Effector memory CD4-positive, alpha-beta T cell (primary cell): ENCODE data around the gene GGTA1.
"Not testable (repeated sequence)": the region's sequence is repeated elsewhere in the genome, so short reads cannot be mapped to it uniquely, and the experiment has no call there.

Experiments
- DNase-seq, 3 donors: peaks; one replicate each; pipeline ENCODE4 v3.0.0-alpha.2; 2020
- H3K27ac ChIP-seq: 2 replicates; pipeline ENCODE4 v1.7.0; 2013; ENCODE audit warnings: mild to moderate bottlenecking, low read length, moderate library complexity; ENCODE audit not compliant: insufficient read depth, poor library complexity, severe bottlenecking
- H3K27me3 ChIP-seq: replicated peaks from 2 replicates; pipeline ENCODE4 v1.7.0; 2013; ENCODE audit warnings: mild to moderate bottlenecking, low read length; ENCODE audit not compliant: insufficient read depth, control insufficient read depth, poor library complexity, severe bottlenecking
- H3K36me3 ChIP-seq: 2 replicates; pipeline ENCODE4 v1.7.0; 2013; ENCODE audit warnings: mild to moderate bottlenecking, low read length, moderate library complexity; ENCODE audit not compliant: control insufficient read depth, insufficient read depth
- H3K4me1 ChIP-seq: 2 replicates; pipeline ENCODE4 v1.7.0; 2013; ENCODE audit warnings: low read length, mild to moderate bottlenecking; ENCODE audit not compliant: control insufficient read depth, insufficient read depth, poor library complexity, severe bottlenecking
- H3K4me3 ChIP-seq: 2 replicates; pipeline ENCODE4 v1.7.0; 2013; ENCODE audit warnings: low read length, low read depth, mild to moderate bottlenecking; ENCODE audit not compliant: insufficient read depth, poor library complexity, severe bottlenecking
- H3K9me3 ChIP-seq: 2 replicates; pipeline ENCODE4 v1.7.0; 2013; ENCODE audit warnings: mild to moderate bottlenecking, low read length, moderate library complexity; ENCODE audit not compliant: control insufficient read depth

The GGTA1 gene

DNA sequence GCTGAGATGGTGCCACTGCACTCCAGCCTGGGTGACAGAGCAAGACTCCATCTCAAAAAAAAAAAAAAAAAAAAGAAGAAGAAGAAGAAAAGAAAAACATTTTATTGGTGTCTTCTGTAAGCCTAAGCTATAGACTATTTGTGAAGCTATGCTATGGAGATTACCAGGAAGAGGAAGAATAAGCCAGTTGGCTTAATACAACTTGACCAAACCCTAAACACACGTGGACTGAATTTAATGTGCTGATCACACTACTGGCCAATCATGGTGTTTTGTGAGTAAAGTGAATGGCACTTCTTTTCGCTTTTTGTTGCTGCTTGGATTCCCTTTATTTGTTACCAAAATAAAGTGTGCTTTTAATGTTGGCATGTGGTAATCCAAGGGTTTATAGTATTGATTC is 49.9 kb downstream of the GGTA1 start:
- no peaks in the 10 kb centered on the region for H3K36me3 ChIP-seq
- DNase-seq, result no peak
- no peaks in the 10 kb centered on the region for H3K27me3 ChIP-seq
- H3K27ac ChIP-seq, result no peak overlapping the region
- H3K4me1 ChIP-seq, result no peaks in the 10 kb centered on the region
- H3K4me3 ChIP-seq, result no peak overlapping the region
- H3K9me3 ChIP-seq, result no peaks in the 10 kb centered on the region

DNA sequence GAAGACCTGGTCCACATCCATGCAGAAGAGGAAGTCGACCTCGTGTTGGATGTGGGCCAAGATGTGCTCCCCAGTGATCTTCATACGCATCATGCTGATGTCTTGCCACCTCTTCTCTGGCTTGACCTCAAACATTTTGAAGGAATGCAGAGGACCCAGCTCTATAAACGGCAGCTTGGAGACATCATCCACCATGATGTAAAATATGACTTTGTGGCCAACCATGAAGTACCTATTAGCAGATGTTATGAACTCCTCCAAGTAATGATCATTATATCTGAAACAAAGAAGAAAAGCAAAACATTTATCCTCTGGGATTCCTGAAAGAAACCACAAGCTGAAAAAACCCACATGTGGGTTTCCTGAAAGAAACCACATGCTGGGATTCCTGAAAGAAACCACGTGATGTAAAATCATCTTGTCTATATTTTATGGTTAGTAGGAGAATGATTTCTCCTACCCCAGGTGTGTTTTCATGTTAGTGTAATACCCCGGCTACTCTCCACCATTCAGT is 52.3 kb downstream of the GGTA1 start:
- no peaks in the 10 kb centered on the region for H3K4me1 ChIP-seq
- no peak overlapping the region for H3K4me3 ChIP-seq
- no peaks in the 10 kb centered on the region for H3K9me3 ChIP-seq
- no peak overlapping the region for H3K27ac ChIP-seq
- no peaks in the 10 kb centered on the region for H3K36me3 ChIP-seq
- H3K27me3 ChIP-seq, result no peaks in the 10 kb centered on the region
- no peak for DNase-seq

DNA sequence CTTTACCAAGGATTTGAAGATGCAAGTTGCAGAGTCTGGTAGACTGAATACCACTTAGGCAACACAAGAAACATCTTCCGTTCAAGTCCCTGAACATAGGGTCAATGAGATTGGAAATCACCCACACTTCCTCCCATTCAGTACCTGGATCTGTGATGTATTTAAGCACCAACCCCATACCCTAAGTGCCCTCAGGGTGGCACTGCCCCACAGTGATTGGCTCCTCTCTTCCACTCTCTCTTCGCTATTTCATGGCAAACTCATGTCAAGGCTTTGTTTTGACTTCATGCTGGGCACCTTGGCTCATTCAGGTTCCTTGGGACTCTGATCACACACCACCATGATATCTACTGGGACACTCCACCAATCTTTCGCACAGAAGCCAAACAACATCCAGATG is 53.7 kb downstream of the GGTA1 start:
- DNase-seq, result no peak
- H3K9me3 ChIP-seq, result no peaks in the 10 kb centered on the region
- H3K36me3 ChIP-seq, result no peaks in the 10 kb centered on the region
- no peaks in the 10 kb centered on the region for H3K4me1 ChIP-seq
- H3K27ac ChIP-seq, result no peak overlapping the region
- H3K27me3 ChIP-seq, result no peaks in the 10 kb centered on the region
- H3K4me3 ChIP-seq, result no peak overlapping the region

DNA sequence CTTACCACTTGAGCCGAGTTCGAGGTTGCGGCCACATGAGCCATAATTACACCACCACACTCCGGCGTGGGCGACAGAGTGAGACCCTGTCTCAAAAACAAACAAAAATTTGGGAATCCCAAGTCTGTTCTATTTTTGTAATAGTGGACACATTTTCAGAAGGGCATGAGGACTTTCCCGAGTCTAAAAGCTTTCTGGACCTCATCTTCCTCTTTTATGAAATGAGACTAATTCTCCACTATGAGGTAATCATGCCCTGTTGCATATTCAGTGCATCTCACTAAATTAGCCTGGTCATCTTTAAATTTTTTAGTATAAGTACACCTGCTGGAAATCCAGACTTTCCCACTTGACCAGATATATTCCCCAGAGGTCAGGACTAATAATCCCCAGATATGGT is 55.7 kb downstream of the GGTA1 start:
- Histone ChIP-seq H3K27me3 (no peaks in the 10 kb centered on the region), H3K4me3 (no peak overlapping the region), H3K36me3 (no peaks in the 10 kb centered on the region), H3K9me3 (no peaks in the 10 kb centered on the region), H3K27ac (no peak overlapping the region), H3K4me1 (no peaks in the 10 kb centered on the region)
- no peak for DNase-seq

DNA sequence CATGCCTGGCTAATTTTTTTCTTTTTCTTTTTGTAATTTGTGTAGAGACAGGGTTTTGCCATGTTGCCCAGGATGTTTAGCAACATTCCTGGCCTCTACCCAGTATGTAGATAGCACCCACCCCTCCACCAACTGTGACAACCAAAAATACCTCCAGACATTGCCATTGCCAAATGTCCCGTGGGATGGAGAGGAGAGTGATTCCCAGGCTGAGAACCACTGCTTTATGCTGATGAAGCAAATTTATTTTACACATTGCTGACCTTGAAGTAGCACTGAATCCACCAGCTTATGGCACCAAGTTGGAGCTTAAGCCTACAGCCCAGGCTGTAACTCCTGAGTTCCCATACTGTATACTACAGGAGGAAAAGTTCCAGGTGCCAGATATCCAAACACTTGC is 58.5 kb downstream of the GGTA1 start:
- H3K9me3 ChIP-seq, result no peaks in the 10 kb centered on the region
- H3K27me3 ChIP-seq, result no peaks in the 10 kb centered on the region
- no peak for DNase-seq

DNA sequence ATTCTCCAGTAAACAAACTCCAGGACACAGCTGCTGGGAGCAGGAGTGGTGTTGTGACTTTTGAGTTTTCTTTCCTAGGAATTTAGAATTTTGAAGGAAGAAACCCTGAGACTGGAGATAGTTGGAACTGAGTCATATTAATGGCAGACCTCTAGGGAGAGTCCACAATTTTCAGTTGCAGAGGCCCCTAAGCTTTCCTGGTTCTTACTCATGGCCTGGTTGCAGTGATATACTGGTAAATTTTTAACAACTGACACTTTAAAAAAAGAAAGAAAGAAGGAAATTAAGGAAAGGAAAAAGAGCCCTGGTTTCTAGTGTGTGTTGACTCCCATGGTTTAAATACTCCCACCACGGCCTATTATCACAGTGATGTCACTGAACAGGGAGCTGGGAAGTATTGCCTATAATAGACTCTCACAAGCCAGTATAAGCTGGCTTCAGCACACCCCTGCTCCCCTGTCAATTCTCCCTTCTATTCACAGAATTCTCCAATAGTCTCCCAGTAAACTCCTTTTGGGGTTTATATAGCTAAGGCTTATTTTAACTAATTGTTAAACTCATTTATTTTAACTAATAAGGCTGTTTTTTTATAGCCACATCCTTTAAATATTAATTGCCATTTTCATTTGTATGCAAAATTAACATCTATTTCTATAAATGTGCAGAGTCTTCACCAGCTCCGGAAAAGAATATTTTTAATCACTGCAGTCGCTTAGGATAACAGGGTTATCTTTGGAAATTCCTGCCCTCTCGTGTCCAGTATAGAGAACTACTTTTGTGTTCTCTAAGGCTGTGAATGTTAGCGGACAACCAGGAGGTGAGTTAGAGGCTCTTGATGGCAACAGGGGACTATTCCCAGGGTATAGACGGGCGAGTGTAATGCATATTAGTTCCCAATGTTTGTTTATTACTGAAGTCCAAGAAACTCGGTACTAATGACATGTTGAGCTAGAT is 59.7 kb downstream of the GGTA1 start:
- H3K36me3 ChIP-seq, result no peaks in the 10 kb centered on the region
- no peak overlapping the region for H3K27ac ChIP-seq
- H3K4me3 ChIP-seq, result no peak overlapping the region
- no peak for DNase-seq
- H3K9me3 ChIP-seq, result no peaks in the 10 kb centered on the region
- H3K4me1 ChIP-seq, result no peaks in the 10 kb centered on the region
- H3K27me3 ChIP-seq, result no peaks in the 10 kb centered on the region

More for the DNA sequence above, 58.5 kb downstream of the GGTA1 start:
- H3K27ac ChIP-seq, result no peak overlapping the region
- no peak overlapping the region for H3K4me3 ChIP-seq
- no peaks in the 10 kb centered on the region for H3K36me3 ChIP-seq
- H3K4me1 ChIP-seq, result no peaks in the 10 kb centered on the region

DNA sequence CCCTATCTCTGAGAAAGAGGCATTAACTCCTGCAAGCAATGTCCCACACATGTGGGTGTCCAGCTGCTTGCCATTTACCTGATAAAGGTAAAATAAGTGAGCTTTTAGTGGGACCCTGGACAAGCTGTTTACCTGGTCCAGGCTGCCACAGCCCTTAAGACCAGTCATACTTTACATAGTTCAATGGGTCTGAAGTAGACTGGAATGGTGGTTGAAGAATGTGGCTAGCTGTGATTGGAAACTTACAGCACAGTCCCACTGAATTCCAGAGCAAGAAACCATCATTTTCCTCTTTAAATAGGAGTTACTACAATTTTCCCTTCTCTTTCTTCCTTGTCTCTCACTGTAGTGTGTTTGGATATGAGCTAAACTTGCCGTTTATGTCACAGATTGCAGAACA is 60.6 kb downstream of the GGTA1 start:
- no peaks in the 10 kb centered on the region for H3K4me1 ChIP-seq
- no peak for DNase-seq
- no peak overlapping the region for H3K27ac ChIP-seq
- H3K27me3 ChIP-seq, result no peaks in the 10 kb centered on the region
- H3K9me3 ChIP-seq, result no peaks in the 10 kb centered on the region
- H3K4me3 ChIP-seq, result no peak overlapping the region
- H3K36me3 ChIP-seq, result no peaks in the 10 kb centered on the region

DNA sequence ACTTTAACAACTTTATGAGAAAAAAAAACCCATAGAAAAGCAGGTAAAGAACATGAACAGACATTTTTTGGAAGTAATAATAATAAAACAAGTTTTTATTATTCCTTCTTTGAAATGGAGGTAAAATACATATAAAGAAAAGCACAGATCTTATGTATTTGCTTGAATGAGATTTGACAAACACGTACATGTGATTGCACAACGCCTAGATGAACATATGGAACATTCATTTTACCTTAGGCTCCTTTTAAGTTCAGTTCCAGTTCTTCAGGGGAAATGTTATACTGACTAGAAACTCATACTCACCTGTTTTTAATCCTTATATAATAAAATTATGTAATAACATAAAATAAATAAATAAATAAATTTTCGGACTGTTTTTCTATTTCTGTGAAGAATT is 61.8 kb downstream of the GGTA1 start:
- H3K27ac ChIP-seq, result no peak overlapping the region
- H3K36me3 ChIP-seq, result no peaks in the 10 kb centered on the region
- no peaks in the 10 kb centered on the region for H3K9me3 ChIP-seq
- H3K27me3 ChIP-seq, result no peaks in the 10 kb centered on the region
- no peak overlapping the region for H3K4me3 ChIP-seq
- no peaks in the 10 kb centered on the region for H3K4me1 ChIP-seq
- DNase-seq, result no peak

DNA sequence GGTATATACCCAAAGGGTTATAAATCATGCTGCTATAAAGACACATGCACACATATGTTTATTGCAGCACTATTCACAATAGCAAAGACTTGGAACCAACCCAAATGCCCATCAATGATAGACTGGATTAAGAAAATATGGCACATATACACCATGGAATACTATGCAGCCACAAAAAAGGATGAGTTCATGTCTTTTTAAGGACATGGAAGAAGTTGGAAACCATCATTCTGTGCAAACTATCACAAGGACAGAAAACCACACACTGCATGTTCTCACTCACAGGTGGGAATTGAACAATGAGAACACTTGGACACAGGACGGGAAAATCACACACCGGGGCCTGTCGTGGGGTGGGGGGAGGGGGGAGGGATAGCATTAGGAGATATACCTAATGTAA is 62.6 kb downstream of the GGTA1 start:
- H3K36me3 ChIP-seq, H3K4me1 ChIP-seq, H3K9me3 ChIP-seq, H3K4me3 ChIP-seq, DNase-seq, H3K27ac ChIP-seq, H3K27me3 ChIP-seq: not testable (repeated sequence)

DNA sequence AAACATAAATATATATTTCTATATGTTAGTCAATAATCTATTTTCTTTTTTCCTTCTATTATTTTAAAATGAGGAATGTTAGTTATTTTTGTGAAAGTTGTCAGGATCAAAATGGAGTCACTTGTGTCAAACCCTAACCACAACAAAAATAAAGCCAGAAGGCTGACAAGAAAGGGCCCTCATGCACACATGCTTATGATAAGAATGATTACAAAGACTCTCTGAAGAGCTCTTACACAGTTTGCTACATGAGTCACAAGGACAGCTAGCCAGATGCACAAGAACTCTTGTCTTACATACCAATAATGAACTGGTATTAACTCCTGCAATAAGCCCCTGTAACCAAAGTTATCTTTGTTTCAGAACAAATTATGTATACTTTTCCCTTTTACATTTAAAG is 64.7 kb downstream of the GGTA1 start:
- Histone ChIP-seq H3K4me1 (no peaks in the 10 kb centered on the region), H3K27ac (no peak overlapping the region), H3K4me3 (no peak overlapping the region), H3K36me3 (no peaks in the 10 kb centered on the region), H3K9me3 (no peaks in the 10 kb centered on the region), H3K27me3 (no peaks in the 10 kb centered on the region)
- DNase-seq, result no peak
